ENCODE data around the gene AMBN.

DNA sequence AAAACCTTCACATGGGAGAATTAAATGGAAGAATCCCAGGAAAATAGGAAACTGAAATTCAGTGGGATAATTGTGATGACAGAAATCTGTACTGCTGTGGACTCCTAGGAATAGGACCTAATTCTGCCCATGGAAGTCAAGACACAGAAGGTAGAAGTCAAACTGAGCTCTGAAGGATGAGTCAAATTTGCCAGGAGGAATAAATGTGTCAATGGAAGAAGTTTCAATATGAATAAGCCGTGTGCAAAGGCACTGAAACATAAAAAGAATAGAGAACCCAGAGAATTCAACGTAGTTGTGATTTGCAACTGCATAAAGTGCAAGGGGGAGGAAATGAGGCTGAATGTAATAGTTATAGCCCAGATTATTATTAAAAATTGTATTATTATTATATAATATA is 48.1 kb downstream of the AMBN start:
- TF ChIP-seq POLR2AphosphoS5 (IDR thresholded peaks at IDR 0.05) (no peak), CTCF (IDR thresholded peaks at IDR 0.05) (no peak)

Measured in transverse colon (tissue), 4 donors.